Measurements from ENCODE around the gene VPS45.
"Not testable (repeated sequence)": the region's sequence is repeated elsewhere in the genome, so short reads cannot be mapped to it uniquely, and the experiment has no call there.

VPS45 gene

GRCh38 chr1:150067184-150068108 is at the start of gene VPS45:
Gene VPS45, plus strand, starts transcription at chr1:150067776. Its CDS starts 82 bp downstream, at chr1:150067858.
- DNase-seq: peak; percentile 92

- DNase-seq: no peak
These were observed 49.4 kb upstream of the VPS45 start for GRCh38 chr1:150018165-150018564.

- no peak for DNase-seq
These were observed 46.9 kb upstream of the VPS45 start for GRCh38 chr1:150020711-150021110.

GRCh38 chr1:150021191-150021694 is 46.3 kb upstream of the VPS45 start:
- DNase-seq: no peak

- no peak for DNase-seq
These were observed 45.2 kb upstream of the VPS45 start for GRCh38 chr1:150022357-150022756.

GRCh38 chr1:150024156-150024555 is 43.4 kb upstream of the VPS45 start:
- DNase-seq: no peak

GRCh38 chr1:150028322-150028721 is 39.3 kb upstream of the VPS45 start:
- DNase-seq: no peak

- no peak for DNase-seq
These were observed 33.2 kb upstream of the VPS45 start for GRCh38 chr1:150034336-150034735.

- DNase-seq: no peak
These were observed 17.6 kb upstream of the VPS45 start for GRCh38 chr1:150049926-150050325.

- no peak for DNase-seq
These were observed 16.5 kb upstream of the VPS45 start for GRCh38 chr1:150051089-150051373.

- not testable (repeated sequence) for DNase-seq
These were observed 15.6 kb upstream of the VPS45 start for GRCh38 chr1:150051905-150052412.

- no peak for DNase-seq
These were observed 13.7 kb upstream of the VPS45 start for GRCh38 chr1:150053926-150054325.

GRCh38 chr1:150055507-150055906 is 12.1 kb upstream of the VPS45 start:
- not testable (repeated sequence) for DNase-seq

- DNase-seq: no peak
These were observed 11.2 kb upstream of the VPS45 start for GRCh38 chr1:150056407-150056806.

- DNase-seq: no peak
These were observed 7.3 kb upstream of the VPS45 start for GRCh38 chr1:150060260-150060659.

GRCh38 chr1:150061632-150062101 is 5.9 kb upstream of the VPS45 start:
- no peak for DNase-seq

GRCh38 chr1:150062113-150062512 is 5.5 kb upstream of the VPS45 start:
- DNase-seq: no peak

GRCh38 chr1:150065184-150065871 is 2.2 kb upstream of the VPS45 start:
- DNase-seq: no peak

- no peak for DNase-seq
These were observed 1.2 kb upstream of the VPS45 start for GRCh38 chr1:150066328-150066727.

GRCh38 chr1:150066838-150067183 is 765 bp upstream of the VPS45 start:
- DNase-seq: no peak

GRCh38 chr1:150068109-150068435 is 496 bp downstream of the VPS45 start:
- no peak for DNase-seq

- no peak for DNase-seq
These were observed 2.3 kb downstream of the VPS45 start for GRCh38 chr1:150069923-150070322.

- DNase-seq: no peak
These were observed 5.4 kb downstream of the VPS45 start for GRCh38 chr1:150072959-150073358.

- DNase-seq: no peak
These were observed 5.9 kb downstream of the VPS45 start for GRCh38 chr1:150073516-150073915.

Measured in NCI-H2029 (cell line).